H1 (cell line): ENCODE data around the gene TOMM5. TPM values are rescaled to one million over a fixed set of nuclear protein-coding genes. Genes with fewer than 3 reads are reported as not detected.

Experiments used
- CTCF ChIA-PET: fragments of 300-600 bp; sonication (Branson Sonifier 250); formaldehyde crosslinking; loops from one replicate; lab custom pipeline; 2021; ENCODE audit not compliant: partially characterized antibody; lab: Charles Lee
- POLR2A ChIA-PET: fragments of 300-600 bp; sonication (Branson Sonifier 250); formaldehyde crosslinking; loops from one replicate; lab custom pipeline; 2021; ENCODE audit warnings: inconsistent platforms; ENCODE audit not compliant: partially characterized antibody; lab: Charles Lee
- DNase-seq, 2 experiments: peaks; one replicate each; pipeline versions ENCODE4 v3.0.0 to v3.0.0-alpha.2; 2010 to 2022; ENCODE audit warnings: low spot score in 2 of 2, low read depth in 1 of 2, mixed read lengths in 1 of 2
- FAIRE-seq: peaks from 2 replicates; lab custom pipeline; 2011; peaks lifted over from hg19 to GRCh38; lab: Jason Lieb, UNC
- H2AFZ ChIP-seq: 2 replicates; pipeline ENCODE4 v1.8.1; 2012; ENCODE audit warnings: low read length, inconsistent platforms
- H2AK5ac ChIP-seq: 2 replicates; pipeline ENCODE4 v1.6.1; 2013; ENCODE audit warnings: low read depth, low read length
- H2BK120ac ChIP-seq: replicated peaks from 2 replicates; pipeline ENCODE3; 2013; ENCODE audit warnings: low read depth, low read length, inconsistent platforms
- H2BK12ac ChIP-seq: 2 replicates; pipeline ENCODE4 v1.6.1; 2013; ENCODE audit warnings: low read depth, low read length
- H2BK15ac ChIP-seq: 2 replicates; pipeline ENCODE4 v1.6.1; 2013; ENCODE audit warnings: low read length
- H2BK20ac ChIP-seq: 2 replicates; pipeline ENCODE4 v1.6.1; 2013; ENCODE audit warnings: low read length
- H2BK5ac ChIP-seq: 2 replicates; pipeline ENCODE4 v1.6.1; 2013; ENCODE audit warnings: low read depth, low read length
- H3K14ac ChIP-seq: 2 replicates; pipeline ENCODE4 v1.6.1; 2013; ENCODE audit warnings: inconsistent platforms; ENCODE audit not compliant: insufficient read length
- H3K18ac ChIP-seq: 2 replicates; pipeline ENCODE4 v1.6.1; 2013; ENCODE audit warnings: low read length; ENCODE audit errors: extremely low read depth
- H3K23ac ChIP-seq: 2 replicates; pipeline ENCODE4 v1.6.1; 2013; ENCODE audit warnings: inconsistent platforms; ENCODE audit not compliant: insufficient read length
- H3K23me2 ChIP-seq: 2 replicates; pipeline ENCODE4 v1.6.1; 2013; ENCODE audit warnings: low read depth, low read length
- H3K27ac ChIP-seq: 2 replicates; pipeline ENCODE4 v1.6.1; 2011; ENCODE audit warnings: low read depth, low read length, inconsistent platforms
- H3K27me3 ChIP-seq, 4 experiments: replicated peaks in 1 of 4; 1 replicate in 1 of 4; 2 replicates in 3 of 4; pipeline versions ENCODE4 v1.6.1 to v1.8.1; 2011 to 2013; ENCODE audit warnings: low read length in 3 of 4, mild to moderate bottlenecking in 3 of 4, inconsistent platforms in 2 of 4, mixed read lengths in 2 of 4, moderate library complexity in 1 of 4; ENCODE audit not compliant: control insufficient read depth in 3 of 4, insufficient read depth in 3 of 4; ENCODE audit errors: extremely low read depth in 1 of 4
- H3K36me3 ChIP-seq, 4 experiments: 2 replicates each; pipeline versions ENCODE4 v1.6.1 to v1.8.1; 2011 to 2013; ENCODE audit warnings: mild to moderate bottlenecking in 4 of 4, low read length in 3 of 4, moderate library complexity in 2 of 4, control low read depth in 1 of 4, inconsistent platforms in 1 of 4; ENCODE audit not compliant: insufficient read depth in 4 of 4, control insufficient read depth in 2 of 4
- H3K4ac ChIP-seq: replicated peaks from 2 replicates; pipeline ENCODE3; 2013; ENCODE audit warnings: low read length, low read depth, mixed read lengths, inconsistent platforms; ENCODE audit not compliant: insufficient read length
- H3K4me1 ChIP-seq, 4 experiments: replicated peaks in 1 of 4; 1 replicate in 1 of 4; 2 replicates in 3 of 4; pipeline versions ENCODE4 v1.6.1 to v1.8.1; 2011 to 2013; ENCODE audit warnings: low read length in 3 of 4, inconsistent platforms in 2 of 4, mixed read lengths in 1 of 4; ENCODE audit not compliant: insufficient read depth in 4 of 4, control insufficient read depth in 3 of 4
- H3K4me2 ChIP-seq, 2 experiments: 2 replicates each; pipeline versions ENCODE4 v1.6.1 to v1.8.1; 2011 to 2013; ENCODE audit warnings: low read depth in 2 of 2, low read length in 2 of 2, control low read depth in 1 of 2, inconsistent platforms in 1 of 2, mild to moderate bottlenecking in 1 of 2; ENCODE audit not compliant: insufficient read depth in 1 of 2
- H3K4me3 ChIP-seq, 4 experiments: fragments of 200-600, 300-600 bp in 1 of 4; sonication (generic), shearing (Covaris generic), sonication (Bioruptor Twin) in 1 of 4; 2 replicates each; pipeline versions ENCODE4 v1.5.1 to v1.8.1; 2011 to 2016; ENCODE audit warnings: low read length in 4 of 4, low read depth in 3 of 4, control low read depth in 2 of 4, inconsistent platforms in 2 of 4, mild to moderate bottlenecking in 2 of 4, mixed read lengths in 1 of 4, moderate library complexity in 1 of 4; ENCODE audit not compliant: insufficient read depth in 2 of 4; ENCODE audit errors: extremely low read depth in 1 of 4
- H3K56ac ChIP-seq: replicated peaks from 2 replicates; pipeline ENCODE3; 2013; ENCODE audit warnings: low read depth, mild to moderate bottlenecking, mixed read lengths, low read length, inconsistent platforms; ENCODE audit not compliant: insufficient read length
- H3K79me1 ChIP-seq: 2 replicates; pipeline ENCODE4 v1.6.1; 2013; ENCODE audit warnings: low read depth, low read length, control low read depth
- H3K79me2 ChIP-seq, 2 experiments: 2 replicates each; pipeline versions ENCODE4 v1.6.1 to v1.8.1; 2012 to 2013; ENCODE audit warnings: low read length in 2 of 2, mild to moderate bottlenecking in 2 of 2, inconsistent platforms in 1 of 2; ENCODE audit not compliant: insufficient read depth in 2 of 2, control insufficient read depth in 1 of 2
- H3K9ac ChIP-seq, 4 experiments: replicated peaks in 1 of 4; 1 replicate in 1 of 4; 2 replicates in 3 of 4; pipeline versions ENCODE4 v1.6.1 to v1.8.1; 2011 to 2013; ENCODE audit warnings: low read depth in 3 of 4, low read length in 3 of 4, control low read depth in 2 of 4, mild to moderate bottlenecking in 2 of 4, moderate library complexity in 2 of 4, inconsistent platforms in 1 of 4; ENCODE audit errors: extremely low read depth in 1 of 4
- H3K9me3 ChIP-seq, 2 experiments: 2 replicates each; pipeline versions ENCODE4 v1.6.1 to v1.8.1; 2012 to 2013; ENCODE audit warnings: mild to moderate bottlenecking in 2 of 2, moderate library complexity in 2 of 2, control low read depth in 1 of 2, inconsistent platforms in 1 of 2, low read depth in 1 of 2, low read length in 1 of 2, mixed read lengths in 1 of 2; ENCODE audit not compliant: insufficient read depth in 2 of 2
- H4K20me1 ChIP-seq, 2 experiments: replicated peaks in 1 of 2; 2 replicates each; pipeline versions ENCODE3 to v1.8.1; 2011 to 2013; ENCODE audit warnings: inconsistent platforms in 2 of 2, low read length in 2 of 2, mild to moderate bottlenecking in 1 of 2; ENCODE audit not compliant: insufficient read depth in 2 of 2, control insufficient read depth in 1 of 2
- H4K5ac ChIP-seq: 2 replicates; pipeline ENCODE4 v1.6.1; 2013; ENCODE audit warnings: low read length, low read depth, mixed read lengths, inconsistent platforms; ENCODE audit not compliant: insufficient read length
- H4K8ac ChIP-seq: 2 replicates; pipeline ENCODE4 v1.8.0; 2013; ENCODE audit warnings: mild to moderate bottlenecking, moderate library complexity, low read length, inconsistent platforms; ENCODE audit not compliant: insufficient read depth; ENCODE audit errors: extremely low read depth
- H4K91ac ChIP-seq: replicated peaks from 2 replicates; pipeline ENCODE3; 2013; ENCODE audit warnings: low read length, mixed read lengths, inconsistent platforms; ENCODE audit not compliant: insufficient read length
- ATF3 ChIP-seq: IDR thresholded peaks from 2 replicates; pipeline ENCODE4 v1.6.1; 2011; ENCODE audit warnings: low read depth, mild to moderate bottlenecking, low read length; ENCODE audit not compliant: insufficient read depth
- BRCA1 ChIP-seq: IDR thresholded peaks from 2 replicates; pipeline ENCODE4 v1.6.1; 2012; ENCODE audit warnings: low read depth, low read length, improper control_type of control experiment
- CHD2 ChIP-seq: IDR thresholded peaks from 2 replicates; pipeline ENCODE4 v1.6.1; 2012; ENCODE audit warnings: low read length, improper control_type of control experiment
- CREB1 ChIP-seq: IDR thresholded peaks from 2 replicates; pipeline ENCODE4 v1.6.1; 2012; ENCODE audit warnings: inconsistent platforms
- JUN ChIP-seq: IDR thresholded peaks from 2 replicates; pipeline ENCODE4 v1.6.1; 2011; ENCODE audit warnings: low read depth, mild to moderate bottlenecking, improper control_type of control experiment, low read length
- KDM1A ChIP-seq: fragments of 200-600, 300-600 bp; sonication (generic); IDR thresholded peaks from 2 replicates; pipeline ENCODE4 v1.7.1; 2016; ENCODE audit warnings: mild to moderate bottlenecking, low read length, borderline replicate concordance
- POLR2AphosphoS5 ChIP-seq: IDR thresholded peaks from 2 replicates; pipeline ENCODE4 v1.6.1; 2011; ENCODE audit warnings: low read depth, low read length
- SIRT6 ChIP-seq: IDR thresholded peaks from one replicate; pipeline ENCODE4 v1.7.1; 2012; ENCODE audit warnings: low read length, inconsistent platforms
- WGBS, 2 experiments: shearing (Covaris generic) in 1 of 2; methylation state at CpG; one replicate each; pipeline versions ENCODE4 v1.1.6 to v1.1.7; 2013 to 2015; ENCODE audit warnings: low lambda C conversion rate in 2 of 2, mixed read lengths in 2 of 2, inconsistent platforms in 1 of 2, low coverage in 1 of 2, missing lambda C conversion rate in 1 of 2; ENCODE audit not compliant: insufficient replicate concordance in 2 of 2, insufficient coverage in 1 of 2, insufficient read length in 1 of 2; ENCODE audit errors: extremely low coverage in 1 of 2, missing lambda C conversion rate in 1 of 2; 5-methylcytosine and 5-hydroxymethylcytosine counted together
- polyA plus RNA-seq, 7 experiments: library from polyadenylated mRNA; depleted of rRNA in 3 of 7; stranded (reverse) in 5 of 7; unstranded in 2 of 7; fragments of >200 nt in 5 of 7; fragments of 200-250 nt in 2 of 7; gene quantifications; 1 replicate in 5 of 7; 2 replicates in 1 of 7; 4 replicates in 1 of 7; pipeline versions ENCODE4 v1.2.1 to v1.2.3, GENCODE V29; 2011 to 2013; ENCODE audit warnings: missing spikeins in 2 of 7, mixed read lengths in 2 of 7
- total RNA-seq: library from RNA; stranded (reverse); fragmentation: NEBNext Ultra II Directional; extraction: Animal tissue kit (Norgen Biotek cat#: 25700); gene quantifications from 2 replicates; pipeline ENCODE4 v1.2.1, GENCODE V29; 2021

The TOMM5 gene
- total and polyA plus RNA-seq, 2 of the 8 experiments (the other 6 are each of a cell fraction or from before 2014, with no cell fraction given) = 171 to 174 TPM

DNA sequence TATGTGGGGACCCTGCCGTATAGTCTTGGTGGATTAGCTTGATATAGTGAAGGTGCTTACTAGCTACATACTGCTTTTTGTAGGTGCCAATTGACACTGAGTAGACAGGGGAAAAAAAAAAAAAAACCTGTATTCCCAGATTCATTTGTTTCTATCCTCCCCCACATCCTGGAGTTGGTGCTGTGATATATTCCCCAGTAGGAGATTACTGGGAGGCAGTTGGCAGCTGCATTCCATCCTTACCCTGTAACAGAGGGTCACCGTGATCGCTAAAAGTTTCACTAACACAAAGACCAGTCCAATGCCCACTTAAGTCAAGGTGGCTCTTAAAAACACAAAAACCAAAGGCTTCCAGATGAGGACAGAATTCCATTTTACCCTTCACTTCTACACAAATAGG, 27.4 kb upstream of the TOMM5 start:
- FAIRE-seq = no peak
- Histone ChIP-seq H4K91ac (no peak overlapping the region), H4K5ac (no peak overlapping the region)

More for the DNA sequence above, 27.4 kb upstream of the TOMM5 start:
- H3K4me2 ChIP-seq = no peak overlapping the region
- 96% methylated on average over 3 of the region's 3 CpGs; no CpG with 5 or more reads in 1 of the 2 experiments for WGBS, 2 experiments
- no peak overlapping the region for H2BK15ac ChIP-seq
- H3K4me3 ChIP-seq = no peak overlapping the region
- H3K27me3 ChIP-seq = no peaks in the 10 kb centered on the region
- no peak overlapping the region for H3K56ac ChIP-seq
- H4K8ac ChIP-seq = no peak overlapping the region
- no peak overlapping the region for H3K9ac ChIP-seq
- no peak overlapping the region for H2AK5ac ChIP-seq
- no peak overlapping the region for H2AFZ ChIP-seq
- no peak overlapping the region for H2BK20ac ChIP-seq
- H3K79me1 ChIP-seq = no peaks in the 10 kb centered on the region
- TF ChIP-seq ATF3 = no peak
- no peak for TF ChIP-seq SIRT6
- no peak for TF ChIP-seq POLR2AphosphoS5
- TF ChIP-seq CREB1 = no peak
- TF ChIP-seq KDM1A = no peak
- TF ChIP-seq CHD2 = no peak
- TF ChIP-seq BRCA1 = no peak
- no peak for TF ChIP-seq JUN
- TF ChIP-seq, all 59 proteins: peak for 0
- DNase-seq = no peak
- H2BK120ac ChIP-seq = no peak overlapping the region
- POLR2A ChIA-PET = interaction anchor here (1.0 to 1.4 kb wide), 2 partner anchors 10 to 12 kb away, joined by 3 to 4 read pairs; no protein-coding TSS in a partner anchor
- no peak overlapping the region for H3K4ac ChIP-seq
- no peaks in the 10 kb centered on the region for H3K9me3 ChIP-seq
- H3K14ac ChIP-seq = no peak overlapping the region
- no peak overlapping the region for H3K23ac ChIP-seq
- no peaks in the 10 kb centered on the region for H3K23me2 ChIP-seq
- CTCF ChIA-PET = no interaction called here
- no peak overlapping the region for H3K27ac ChIP-seq
- no peak overlapping the region for H3K18ac ChIP-seq
- H3K36me3 ChIP-seq = no peaks in the 10 kb centered on the region
- no peak overlapping the region for H2BK12ac ChIP-seq
- H3K79me2 ChIP-seq = no peaks in the 10 kb centered on the region
- H4K20me1 ChIP-seq = no peaks in the 10 kb centered on the region
- H3K4me1 ChIP-seq = peaks cover 0 to 3% (median 2%) of the 10 kb centered on the region in 4 experiments; a peak in 4 of 7 replicates
- no peak overlapping the region for H2BK5ac ChIP-seq
